GM12878 (cell line): ENCODE results near the gene MCEE. TPM values are rescaled to one million over a fixed set of nuclear protein-coding genes. Genes with fewer than 3 reads are reported as not detected.

Experiments used
- ATAC-seq: fragments of 200-7000 bp; cut with Tn5 transposase; 3 replicates; pipeline ENCODE4 v1.9.1; 2020; ENCODE audit warnings: mild to moderate bottlenecking, moderate library complexity
- BruUV-seq: library from RNA; stranded (reverse); fragments of 400-500 nt; replicated peaks from 2 replicates; lab custom pipeline; 2021; lab: Mats Ljungman, UMichigan
- CTCF ChIA-PET: fragments of 300-600 bp; sonication (Branson Sonifier 250); formaldehyde crosslinking; extraction: SDS; loops from one replicate; lab custom pipeline; 2021; ENCODE audit warnings: inconsistent platforms; lab: Yijun Ruan, JAX
- POLR2A ChIA-PET: fragments of 350-600 bp; formaldehyde crosslinking; extraction: SDS; loops from one replicate; lab custom pipeline; 2021; ENCODE audit warnings: inconsistent platforms; lab: Charles Lee
- RAD21 ChIA-PET: fragments of 300-600 bp; sonication (Branson Sonifier 250); formaldehyde crosslinking; loops from one replicate; lab custom pipeline; 2023; ENCODE audit warnings: antibody characterized with exemption; ENCODE audit not compliant: unreplicated experiment; lab: Charles Lee
- SMC1A ChIA-PET: fragments of 300-600 bp; sonication (Branson Sonifier 250); formaldehyde crosslinking; loops from one replicate; lab custom pipeline; 2023; ENCODE audit not compliant: unreplicated experiment, uncharacterized antibody; lab: Charles Lee
- DNase-seq: peaks from one replicate; pipeline ENCODE4 v3.0.0-alpha.2; 2011; ENCODE audit warnings: low read depth, low spot score
- FAIRE-seq: peaks from 3 replicates; lab custom pipeline; 2011; peaks lifted over from hg19 to GRCh38; lab: Jason Lieb, UNC
- H2AFZ ChIP-seq: 2 replicates; pipeline ENCODE4 v1.6.0; 2011; ENCODE audit warnings: low read depth, low read length, control low read depth; ENCODE audit not compliant: control insufficient read depth
- H3K27ac ChIP-seq: 2 replicates; pipeline ENCODE4 v1.5.1; 2011; ENCODE audit warnings: control low read depth; ENCODE audit not compliant: control insufficient read depth, insufficient read depth
- H3K27me3 ChIP-seq, 2 experiments: replicated peaks in 1 of 2; 2 replicates each; pipeline versions ENCODE4 v1.6.0 to v1.6.1; 2011; ENCODE audit warnings: low read length in 1 of 2; ENCODE audit not compliant: control insufficient read depth in 2 of 2, insufficient read depth in 2 of 2
- H3K36me3 ChIP-seq, 2 experiments: 2 replicates each; pipeline ENCODE4 v1.5.1; 2011; ENCODE audit warnings: low read length in 1 of 2; ENCODE audit not compliant: control insufficient read depth in 2 of 2, insufficient read depth in 2 of 2
- H3K4me1 ChIP-seq: 2 replicates; pipeline ENCODE4 v1.6.1; 2011; ENCODE audit warnings: mild to moderate bottlenecking, low read length, moderate library complexity, mixed read lengths; ENCODE audit not compliant: control insufficient read depth, insufficient read depth
- H3K4me2 ChIP-seq: 2 replicates; pipeline ENCODE4 v1.6.0; 2011; ENCODE audit warnings: control low read depth; ENCODE audit not compliant: control insufficient read depth, insufficient read depth
- H3K4me3 ChIP-seq: fragments of 200-600 bp; sonication (generic); 2 replicates; pipeline ENCODE4 v1.5.1; 2016
- H3K79me2 ChIP-seq: 2 replicates; pipeline ENCODE4 v1.6.0; 2011; ENCODE audit warnings: low read length; ENCODE audit not compliant: control insufficient read depth, insufficient read depth
- H3K9ac ChIP-seq: 2 replicates; pipeline ENCODE4 v1.8.0; 2011; ENCODE audit warnings: low read length, control low read depth, mixed read lengths; ENCODE audit not compliant: control insufficient read depth, insufficient read depth
- H3K9me3 ChIP-seq: replicated peaks from 3 replicates; pipeline ENCODE4 v1.5.1; 2011; ENCODE audit warnings: mild to moderate bottlenecking, low read length; ENCODE audit not compliant: control insufficient read depth, insufficient read depth
- H4K20me1 ChIP-seq: 2 replicates; pipeline ENCODE4 v1.6.0; 2011; ENCODE audit not compliant: control insufficient read depth, insufficient read depth
- BRCA1 ChIP-seq: IDR thresholded peaks from 2 replicates; pipeline ENCODE4 v1.6.1; 2011; ENCODE audit warnings: low read depth, low read length, improper control_type of control experiment
- CREB1 ChIP-seq: IDR thresholded peaks from 2 replicates; pipeline ENCODE4 v1.6.1; 2012; ENCODE audit warnings: low read depth, mild to moderate bottlenecking, inconsistent platforms
- FOXK2 ChIP-seq: fragments of 450-650 bp; IDR thresholded peaks from 2 replicates; pipeline ENCODE4 v1.6.1; 2017; ENCODE audit warnings: mild to moderate bottlenecking, moderate library complexity
- IKZF1 ChIP-seq: fragments of 450-650 bp; conservative IDR thresholded peaks from 2 replicates; pipeline ENCODE4 v1.6.1; 2017; ENCODE audit warnings: antibody characterized with exemption, mild to moderate bottlenecking
- IKZF2 ChIP-seq, 2 experiments: fragments of 450-650 bp; IDR thresholded peaks; 2 replicates each; pipeline ENCODE4 v1.6.1; 2017; ENCODE audit warnings: mild to moderate bottlenecking in 2 of 2, moderate library complexity in 2 of 2
- IRF4 ChIP-seq: IDR thresholded peaks from 2 replicates; pipeline ENCODE4 v1.6.1; 2011; ENCODE audit warnings: low read depth, low read length
- WGBS: methylation state at CpG from one replicate; pipeline ENCODE4 v1.1.6; 2016; ENCODE audit warnings: low lambda C conversion rate; ENCODE audit not compliant: insufficient replicate concordance, insufficient coverage; ENCODE audit errors: missing lambda C conversion rate; 5-methylcytosine and 5-hydroxymethylcytosine counted together
- in situ Hi-C: fragments of 300-500 bp; cut with MboI; formaldehyde crosslinking; loops from 9 replicates; pipeline ENCODE4 v1.14.3; 2018; ENCODE audit warnings: mixed read lengths
- intact Hi-C: fragments of 100-400 bp; cut with micrococcal nuclease; formaldehyde crosslinking; loops from one replicate; pipeline ENCODE4 v1.14.2; 2022; ENCODE audit not compliant: unreplicated experiment
- polyA plus RNA-seq, 11 experiments: library from polyadenylated mRNA; depleted of rRNA in 4 of 11; unstranded in 6 of 11; stranded (reverse) in 5 of 11; fragments of >200 nt; fragmentation: Nextera tagmentation in 4 of 11; fragmentation: Illumina TruSeq in 1 of 11; extraction: Ambion mirVana in 4 of 11; extraction: Trizol in 1 of 11; gene quantifications; 1 replicate in 1 of 11; 2 replicates in 10 of 11; pipeline versions ENCODE4 v1.2.1 to v1.2.3, GENCODE V29; 2011 to 2016; ENCODE audit warnings: inconsistent platforms in 2 of 11, missing spikeins in 2 of 11, low read depth in 1 of 11
- total RNA-seq, 4 experiments: library from RNA; depleted of rRNA in 3 of 4; stranded (reverse); fragments of >200 nt in 3 of 4; fragmentation: Illumina TruSeq in 1 of 4; extraction: Trizol in 1 of 4; gene quantifications; 2 replicates each; pipeline versions ENCODE4 v1.2.1 to v1.2.3, GENCODE V29; 2013 to 2021
- TF ChIP-seq, protein P1 (sequence below): IDR thresholded peaks from 2 replicates; pipeline ENCODE4 v1.6.1; 2011; ENCODE audit warnings: low read depth, low read length, improper control_type of control experiment, borderline replicate concordance
- TF ChIP-seq, protein P2 (sequence below): IDR thresholded peaks from 2 replicates; pipeline ENCODE4 v1.6.1; 2011; ENCODE audit warnings: mild to moderate bottlenecking, low read depth, low read length, moderate library complexity; ENCODE audit not compliant: insufficient replicate concordance
- TF ChIP-seq, protein P3 (sequence below): fragments of 450-650 bp; IDR thresholded peaks from 2 replicates; pipeline ENCODE4 v1.6.1; 2017; ENCODE audit warnings: mild to moderate bottlenecking, low read depth, inconsistent platforms; ENCODE audit not compliant: poor library complexity, severe bottlenecking
- TF ChIP-seq, protein P4 (sequence below): fragments of 450-650 bp; IDR thresholded peaks from 2 replicates; pipeline ENCODE4 v1.6.1; 2017; ENCODE audit warnings: mild to moderate bottlenecking, moderate library complexity
- TF ChIP-seq, protein P5 (sequence below): fragments of 450-650 bp; IDR thresholded peaks from 2 replicates; pipeline ENCODE4 v1.6.1; 2016; ENCODE audit warnings: mild to moderate bottlenecking

The MCEE gene
- total and polyA plus RNA-seq, 10 of the 15 experiments (the other 5 are each of a cell fraction or from before 2014, with no cell fraction given): 17.3 to 63.4 (median 20.9) TPM

DNA sequence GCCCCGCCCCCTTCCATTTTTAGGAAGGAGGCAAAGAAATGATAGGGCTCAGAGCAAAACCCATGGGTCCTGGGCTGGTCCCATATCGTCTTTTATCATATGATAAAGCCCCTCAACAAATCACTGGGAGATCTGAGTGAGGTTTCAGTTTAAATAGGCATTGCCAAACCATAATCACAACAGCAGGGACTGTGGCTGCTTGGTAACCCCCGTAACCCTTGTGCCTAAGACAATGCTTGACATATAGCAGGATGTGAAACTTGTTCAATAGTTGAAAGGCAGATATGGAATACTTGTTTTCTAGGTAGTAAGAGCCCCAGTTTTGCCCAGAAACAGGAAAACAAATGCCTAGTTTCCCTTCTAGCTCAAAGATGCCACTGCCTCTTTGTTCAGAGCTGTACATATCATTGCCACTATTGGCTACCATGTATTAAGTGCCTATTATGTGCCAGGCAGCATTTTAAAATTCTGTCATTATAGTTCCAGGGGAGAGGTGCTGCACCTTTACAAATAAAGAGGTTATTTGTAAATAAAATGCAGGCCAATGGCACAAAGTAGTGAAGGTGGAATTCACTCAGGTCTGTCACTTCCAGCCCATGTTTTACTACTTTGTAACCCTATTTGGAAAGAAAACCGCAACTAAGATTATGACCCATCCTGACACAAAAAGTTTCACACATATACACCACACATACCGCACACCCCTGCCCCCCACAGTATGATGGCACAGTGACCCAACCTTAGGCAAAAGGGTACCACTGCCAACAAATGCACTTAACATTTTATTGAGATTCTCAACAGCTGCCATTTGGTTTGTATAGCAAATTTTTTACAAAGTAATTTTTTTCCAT is 47.4 kb downstream of the MCEE start:
- Histone ChIP-seq H3K4me1 (peaks cover 14% of the 10 kb centered on the region), H3K27me3 (no peaks in the 10 kb centered on the region), H3K36me3 (peaks cover 6 to 8% of the 10 kb centered on the region in 2 experiments), H3K4me2 (peak overlapping the region; percentile 60), H3K27ac (peak overlapping the region; percentile 24; the same call in 1 of the 2 replicates), H2AFZ (no peak overlapping the region), H3K9me3 (no peaks in the 10 kb centered on the region), H3K79me2 (no peaks in the 10 kb centered on the region), H4K20me1 (no peaks in the 10 kb centered on the region), H3K9ac (no peak overlapping the region; the same call in 1 of the 2 replicates), H3K4me3 (no peak overlapping the region)
- POLR2A ChIA-PET: interaction anchor here (1.8 to 1.9 kb wide), 2 partner anchors 10 to 12 kb away, joined by 4 to 5 read pairs; no protein-coding TSS in a partner anchor
- no TSS peak for BruUV-seq
- RAD21 ChIA-PET: interaction anchor here (1.1 kb wide), 1 partner anchor 17 kb away, joined by 5 read pairs; no protein-coding TSS in a partner anchor
- 22% methylated on average over 5 of the region's 5 CpGs for WGBS
- SMC1A ChIA-PET: interaction anchor here (0.9 to 2.0 kb wide), 3 partner anchors 12 to 250 kb away, joined by 3 to 11 read pairs (median 4); no protein-coding TSS in a partner anchor
- DNase-seq: no peak
- in situ Hi-C loops (no loop called here), intact Hi-C loops (no loop called here)
- no peak for FAIRE-seq
- CTCF ChIA-PET: interaction anchor here (1.8 to 4.1 kb wide), 2 partner anchors 11 to 18 kb away, joined by 10 to 36 read pairs; no protein-coding TSS in a partner anchor
- ATAC-seq: peak; percentile 91
- no peak for TF ChIP-seq FOXK2
- TF ChIP-seq, protein P1, sequence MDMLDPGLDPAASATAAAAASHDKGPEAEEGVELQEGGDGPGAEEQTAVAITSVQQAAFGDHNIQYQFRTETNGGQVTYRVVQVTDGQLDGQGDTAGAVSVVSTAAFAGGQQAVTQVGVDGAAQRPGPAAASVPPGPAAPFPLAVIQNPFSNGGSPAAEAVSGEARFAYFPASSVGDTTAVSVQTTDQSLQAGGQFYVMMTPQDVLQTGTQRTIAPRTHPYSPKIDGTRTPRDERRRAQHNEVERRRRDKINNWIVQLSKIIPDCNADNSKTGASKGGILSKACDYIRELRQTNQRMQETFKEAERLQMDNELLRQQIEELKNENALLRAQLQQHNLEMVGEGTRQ: no peak
- 0 out of 2 replicates have a peak, but pooled peaks have one; percentile 25 for TF ChIP-seq CREB1
- TF ChIP-seq, protein P2, sequence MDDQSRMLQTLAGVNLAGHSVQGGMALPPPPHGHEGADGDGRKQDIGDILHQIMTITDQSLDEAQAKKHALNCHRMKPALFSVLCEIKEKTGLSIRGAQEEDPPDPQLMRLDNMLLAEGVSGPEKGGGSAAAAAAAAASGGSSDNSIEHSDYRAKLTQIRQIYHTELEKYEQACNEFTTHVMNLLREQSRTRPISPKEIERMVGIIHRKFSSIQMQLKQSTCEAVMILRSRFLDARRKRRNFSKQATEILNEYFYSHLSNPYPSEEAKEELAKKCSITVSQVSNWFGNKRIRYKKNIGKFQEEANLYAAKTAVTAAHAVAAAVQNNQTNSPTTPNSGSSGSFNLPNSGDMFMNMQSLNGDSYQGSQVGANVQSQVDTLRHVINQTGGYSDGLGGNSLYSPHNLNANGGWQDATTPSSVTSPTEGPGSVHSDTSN: no peak
- peak; percentile 86 for TF ChIP-seq IKZF1
- TF ChIP-seq IRF4: peak; percentile 84; the same call in 1 of the 2 replicates
- TF ChIP-seq, protein P3, sequence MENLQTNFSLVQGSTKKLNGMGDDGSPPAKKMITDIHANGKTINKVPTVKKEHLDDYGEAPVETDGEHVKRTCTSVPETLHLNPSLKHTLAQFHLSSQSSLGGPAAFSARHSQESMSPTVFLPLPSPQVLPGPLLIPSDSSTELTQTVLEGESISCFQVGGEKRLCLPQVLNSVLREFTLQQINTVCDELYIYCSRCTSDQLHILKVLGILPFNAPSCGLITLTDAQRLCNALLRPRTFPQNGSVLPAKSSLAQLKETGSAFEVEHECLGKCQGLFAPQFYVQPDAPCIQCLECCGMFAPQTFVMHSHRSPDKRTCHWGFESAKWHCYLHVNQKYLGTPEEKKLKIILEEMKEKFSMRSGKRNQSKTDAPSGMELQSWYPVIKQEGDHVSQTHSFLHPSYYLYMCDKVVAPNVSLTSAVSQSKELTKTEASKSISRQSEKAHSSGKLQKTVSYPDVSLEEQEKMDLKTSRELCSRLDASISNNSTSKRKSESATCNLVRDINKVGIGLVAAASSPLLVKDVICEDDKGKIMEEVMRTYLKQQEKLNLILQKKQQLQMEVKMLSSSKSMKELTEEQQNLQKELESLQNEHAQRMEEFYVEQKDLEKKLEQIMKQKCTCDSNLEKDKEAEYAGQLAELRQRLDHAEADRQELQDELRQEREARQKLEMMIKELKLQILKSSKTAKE: peak; percentile 76
- peak; percentile 81 to 91 for TF ChIP-seq IKZF2 (IDR thresholded peaks at IDR 0.05)
- TF ChIP-seq, protein P4, sequence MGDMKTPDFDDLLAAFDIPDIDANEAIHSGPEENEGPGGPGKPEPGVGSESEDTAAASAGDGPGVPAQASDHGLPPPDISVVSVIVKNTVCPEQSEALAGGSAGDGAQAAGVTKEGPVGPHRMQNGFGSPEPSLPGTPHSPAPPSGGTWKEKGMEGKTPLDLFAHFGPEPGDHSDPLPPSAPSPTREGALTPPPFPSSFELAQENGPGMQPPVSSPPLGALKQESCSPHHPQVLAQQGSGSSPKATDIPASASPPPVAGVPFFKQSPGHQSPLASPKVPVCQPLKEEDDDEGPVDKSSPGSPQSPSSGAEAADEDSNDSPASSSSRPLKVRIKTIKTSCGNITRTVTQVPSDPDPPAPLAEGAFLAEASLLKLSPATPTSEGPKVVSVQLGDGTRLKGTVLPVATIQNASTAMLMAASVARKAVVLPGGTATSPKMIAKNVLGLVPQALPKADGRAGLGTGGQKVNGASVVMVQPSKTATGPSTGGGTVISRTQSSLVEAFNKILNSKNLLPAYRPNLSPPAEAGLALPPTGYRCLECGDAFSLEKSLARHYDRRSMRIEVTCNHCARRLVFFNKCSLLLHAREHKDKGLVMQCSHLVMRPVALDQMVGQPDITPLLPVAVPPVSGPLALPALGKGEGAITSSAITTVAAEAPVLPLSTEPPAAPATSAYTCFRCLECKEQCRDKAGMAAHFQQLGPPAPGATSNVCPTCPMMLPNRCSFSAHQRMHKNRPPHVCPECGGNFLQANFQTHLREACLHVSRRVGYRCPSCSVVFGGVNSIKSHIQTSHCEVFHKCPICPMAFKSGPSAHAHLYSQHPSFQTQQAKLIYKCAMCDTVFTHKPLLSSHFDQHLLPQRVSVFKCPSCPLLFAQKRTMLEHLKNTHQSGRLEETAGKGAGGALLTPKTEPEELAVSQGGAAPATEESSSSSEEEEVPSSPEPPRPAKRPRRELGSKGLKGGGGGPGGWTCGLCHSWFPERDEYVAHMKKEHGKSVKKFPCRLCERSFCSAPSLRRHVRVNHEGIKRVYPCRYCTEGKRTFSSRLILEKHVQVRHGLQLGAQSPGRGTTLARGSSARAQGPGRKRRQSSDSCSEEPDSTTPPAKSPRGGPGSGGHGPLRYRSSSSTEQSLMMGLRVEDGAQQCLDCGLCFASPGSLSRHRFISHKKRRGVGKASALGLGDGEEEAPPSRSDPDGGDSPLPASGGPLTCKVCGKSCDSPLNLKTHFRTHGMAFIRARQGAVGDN: no peak
- TF ChIP-seq, protein P5, sequence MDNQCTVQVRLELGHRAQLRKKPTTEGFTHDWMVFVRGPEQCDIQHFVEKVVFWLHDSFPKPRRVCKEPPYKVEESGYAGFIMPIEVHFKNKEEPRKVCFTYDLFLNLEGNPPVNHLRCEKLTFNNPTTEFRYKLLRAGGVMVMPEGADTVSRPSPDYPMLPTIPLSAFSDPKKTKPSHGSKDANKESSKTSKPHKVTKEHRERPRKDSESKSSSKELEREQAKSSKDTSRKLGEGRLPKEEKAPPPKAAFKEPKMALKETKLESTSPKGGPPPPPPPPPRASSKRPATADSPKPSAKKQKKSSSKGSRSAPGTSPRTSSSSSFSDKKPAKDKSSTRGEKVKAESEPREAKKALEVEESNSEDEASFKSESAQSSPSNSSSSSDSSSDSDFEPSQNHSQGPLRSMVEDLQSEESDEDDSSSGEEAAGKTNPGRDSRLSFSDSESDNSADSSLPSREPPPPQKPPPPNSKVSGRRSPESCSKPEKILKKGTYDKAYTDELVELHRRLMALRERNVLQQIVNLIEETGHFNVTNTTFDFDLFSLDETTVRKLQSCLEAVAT: peak; percentile 96
- no peak for TF ChIP-seq BRCA1
